Stimulated activated naive CD4-positive, alpha-beta T cell treated with Interleukin-2 at 50 U/mL for 16 hours (primary cell): Measurements from ENCODE around the gene KRTAP4-12.
"Not testable (repeated sequence)": the region's sequence is repeated elsewhere in the genome, so short reads cannot be mapped to it uniquely, and the experiment has no call there.

ENCODE experiments used
- DNase-seq: peaks from one replicate; lab custom pipeline; 2025; lab: John Stamatoyannopoulos, UW

Gene KRTAP4-12

DNA sequence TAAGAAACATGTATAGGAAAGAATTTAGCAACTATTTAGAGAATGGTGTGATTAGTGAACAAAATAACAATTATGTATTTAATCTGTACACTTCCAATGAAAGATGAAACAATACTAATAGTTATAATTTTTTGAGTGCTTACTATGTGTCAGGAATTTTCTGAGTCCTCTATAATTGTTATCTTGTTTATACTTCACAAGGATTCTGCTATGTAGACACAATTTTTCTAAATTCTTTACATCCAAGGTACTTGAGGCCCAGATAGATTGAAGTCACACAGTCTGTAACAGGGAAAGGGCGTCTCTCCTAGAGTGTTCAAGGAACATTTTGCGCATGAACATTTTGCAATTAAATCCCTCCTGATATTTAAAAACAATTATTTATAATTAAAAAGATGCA is 1.1 kb upstream of the KRTAP4-12 start:
- no peak for DNase-seq

DNA sequence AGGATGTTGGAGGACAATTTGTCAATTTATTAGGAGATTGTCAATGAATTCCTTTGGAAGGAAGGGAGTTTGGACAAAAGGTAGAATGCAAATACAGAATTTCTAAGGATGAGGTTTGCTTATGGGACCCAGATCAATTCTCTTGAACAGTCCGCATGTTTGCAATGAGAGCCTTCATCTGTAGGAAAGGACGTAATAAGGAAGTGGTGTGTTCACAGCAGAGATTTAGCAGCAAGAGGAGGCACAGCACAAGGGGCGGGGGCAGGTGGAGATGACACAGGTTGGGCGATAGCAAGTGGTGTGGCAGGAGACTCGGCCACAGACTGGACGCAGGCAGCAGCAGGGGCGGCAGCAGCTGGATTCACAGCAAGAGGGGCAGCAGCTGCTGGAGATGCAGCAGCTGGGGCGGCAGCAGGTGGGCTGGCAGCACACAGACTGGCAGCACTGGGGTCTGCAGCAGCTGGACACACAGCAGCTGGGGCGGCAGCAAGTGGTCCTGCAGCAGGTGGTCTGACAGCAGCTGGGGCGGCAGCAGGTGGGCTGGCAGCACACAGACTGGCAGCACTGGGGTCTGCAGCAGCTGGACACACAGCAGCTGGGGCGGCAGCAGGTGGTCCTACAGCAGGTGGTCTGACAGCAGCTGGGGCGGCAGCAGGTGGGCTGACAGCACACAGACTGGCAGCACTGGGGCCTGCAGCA is 541 bp downstream of the KRTAP4-12 start:
- DNase-seq: not testable (repeated sequence)

DNA sequence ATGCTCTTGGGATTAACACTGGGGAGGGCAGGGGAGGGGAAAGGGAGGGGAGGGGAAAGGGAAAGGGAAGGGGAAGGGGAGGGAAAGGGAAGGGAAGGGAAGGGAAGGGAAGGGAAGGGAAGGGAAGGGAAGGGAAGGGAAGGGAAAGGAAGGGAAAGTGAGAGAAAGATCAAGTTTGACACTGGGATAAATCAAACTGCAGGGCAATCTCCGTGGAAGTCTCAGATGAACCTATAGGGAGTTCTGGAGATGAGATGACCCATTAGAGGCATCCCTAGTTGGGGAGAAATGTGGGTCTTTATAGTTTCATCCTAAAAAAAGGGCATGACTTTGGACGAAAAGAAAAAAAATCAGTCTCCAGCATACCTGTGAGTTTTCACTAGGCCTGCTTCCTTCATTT is 2.2 kb downstream of the KRTAP4-12 start:
- DNase-seq: no peak

DNA sequence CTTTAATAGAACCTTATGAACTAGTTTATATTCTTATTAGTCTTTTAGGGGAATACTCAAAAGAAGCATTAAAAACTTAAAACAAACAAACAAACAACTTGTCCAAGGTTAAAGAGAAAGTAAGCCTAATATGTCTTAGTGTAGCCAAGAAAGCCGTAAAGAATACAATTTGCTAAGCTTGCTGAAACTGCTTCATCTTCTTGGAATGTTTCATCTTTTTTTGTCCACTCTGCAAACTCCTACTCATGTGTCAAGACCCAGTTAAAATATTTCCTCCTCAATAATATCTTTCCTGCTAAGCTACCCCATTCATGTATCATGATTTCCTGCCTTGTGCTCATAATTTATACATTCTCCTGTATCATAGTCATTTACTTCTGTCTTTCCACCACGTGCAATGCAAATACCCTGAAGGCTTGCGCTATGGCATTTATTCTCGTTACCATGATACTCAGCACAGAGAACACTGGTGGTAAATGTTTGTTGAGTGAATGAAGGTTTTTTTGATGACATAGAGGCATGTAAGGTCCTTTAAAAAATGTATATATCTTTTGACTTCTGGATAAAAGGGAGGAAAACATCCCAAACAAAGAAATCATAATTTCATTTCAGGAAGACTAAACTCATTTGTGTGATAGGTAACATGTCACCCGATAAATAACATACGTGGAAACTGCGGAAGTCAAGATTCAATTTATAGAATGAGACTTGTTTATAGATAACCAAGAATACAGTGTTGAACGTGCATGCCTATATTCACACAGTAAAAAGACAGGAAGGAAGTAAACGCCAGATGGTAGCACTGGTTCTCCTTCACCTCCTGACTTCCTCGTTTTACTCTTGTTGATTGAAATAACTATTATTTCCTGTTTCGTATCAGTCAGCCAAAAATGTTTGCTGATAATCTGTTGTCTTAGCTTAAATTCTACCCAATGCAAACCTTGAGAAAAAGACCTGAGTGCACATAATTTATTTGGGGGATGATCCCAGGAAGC is 4.0 kb downstream of the KRTAP4-12 start:
- not testable (repeated sequence) for DNase-seq

- no peak for DNase-seq
Observed at GRCh38 chr17:41118721-41119120, 5.3 kb downstream of the KRTAP4-12 start.

- DNase-seq: not testable (repeated sequence)
Observed at GRCh38 chr17:41117846-41118386, 6.1 kb downstream of the KRTAP4-12 start, which contains the start of gene KRTAP4-11. TSS of gene KRTAP4-11 (minus strand) at chr17:41118373. CDS start at chr17:41118315, 58 bp downstream.

DNA sequence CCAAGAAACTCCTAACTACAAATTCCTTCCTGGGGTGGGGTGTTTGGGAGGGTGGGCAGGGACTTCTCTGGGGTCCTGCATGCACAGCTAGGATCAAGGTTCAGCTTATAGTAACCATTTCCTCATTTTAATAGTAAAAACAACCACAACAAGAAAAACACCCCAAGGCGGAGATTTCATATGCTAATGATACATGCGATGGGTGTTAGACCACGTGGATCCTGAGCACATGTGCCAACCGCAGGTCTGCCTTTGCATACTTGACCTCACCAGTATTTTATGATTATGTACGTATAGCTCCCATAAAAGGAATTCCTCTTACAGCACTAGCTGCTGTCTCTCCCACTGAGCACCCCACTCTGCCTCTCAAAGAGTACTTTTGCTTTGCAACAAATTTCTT is 7.7 kb downstream of the KRTAP4-12 start:
- no peak for DNase-seq

- DNase-seq: no peak
Observed at GRCh38 chr17:41111151-41111885, 12.7 kb downstream of the KRTAP4-12 start.

GRCh38 chr17:41108728-41109386 is 15.1 kb downstream of the KRTAP4-12 start:
- not testable (repeated sequence) for DNase-seq

- no peak for DNase-seq
Observed at GRCh38 chr17:41107941-41108450, 16.0 kb downstream of the KRTAP4-12 start.

GRCh38 chr17:41105347-41105746 is 18.6 kb downstream of the KRTAP4-12 start, which contains the start of gene KRTAP4-9:
TSS of gene KRTAP4-9 (plus strand) at chr17:41105389. CDS start at chr17:41105389, 0 bp downstream.
- not testable (repeated sequence) for DNase-seq

GRCh38 chr17:41104386-41105038 is 19.5 kb downstream of the KRTAP4-12 start:
- DNase-seq: not testable (repeated sequence)

DNA sequence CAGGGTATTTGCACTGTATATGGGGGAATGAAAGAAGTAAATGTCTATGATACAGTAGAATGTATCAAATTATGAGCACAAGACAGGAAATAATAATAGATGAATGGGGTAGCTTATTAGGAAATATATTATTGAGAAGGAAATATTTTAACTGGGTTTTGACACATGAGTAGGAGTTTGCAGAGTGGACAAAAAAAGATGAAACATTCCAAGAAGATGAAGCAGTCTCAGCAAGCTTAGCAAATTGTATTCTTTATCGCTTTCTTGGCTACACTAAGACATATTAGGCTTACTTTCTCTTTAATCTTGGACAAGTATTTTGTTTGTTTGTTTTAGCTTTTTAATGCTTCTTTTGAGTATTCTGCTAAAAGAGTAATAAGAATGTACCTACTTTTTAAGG is 20.1 kb downstream of the KRTAP4-12 start:
- DNase-seq: no peak

- no peak for DNase-seq
Observed at GRCh38 chr17:41101586-41102259, 22.3 kb downstream of the KRTAP4-12 start, which contains the start of gene KRTAP4-16. TSS of gene KRTAP4-16 (minus strand) at chr17:41102209. CDS start at chr17:41102209, 0 bp downstream.

DNA sequence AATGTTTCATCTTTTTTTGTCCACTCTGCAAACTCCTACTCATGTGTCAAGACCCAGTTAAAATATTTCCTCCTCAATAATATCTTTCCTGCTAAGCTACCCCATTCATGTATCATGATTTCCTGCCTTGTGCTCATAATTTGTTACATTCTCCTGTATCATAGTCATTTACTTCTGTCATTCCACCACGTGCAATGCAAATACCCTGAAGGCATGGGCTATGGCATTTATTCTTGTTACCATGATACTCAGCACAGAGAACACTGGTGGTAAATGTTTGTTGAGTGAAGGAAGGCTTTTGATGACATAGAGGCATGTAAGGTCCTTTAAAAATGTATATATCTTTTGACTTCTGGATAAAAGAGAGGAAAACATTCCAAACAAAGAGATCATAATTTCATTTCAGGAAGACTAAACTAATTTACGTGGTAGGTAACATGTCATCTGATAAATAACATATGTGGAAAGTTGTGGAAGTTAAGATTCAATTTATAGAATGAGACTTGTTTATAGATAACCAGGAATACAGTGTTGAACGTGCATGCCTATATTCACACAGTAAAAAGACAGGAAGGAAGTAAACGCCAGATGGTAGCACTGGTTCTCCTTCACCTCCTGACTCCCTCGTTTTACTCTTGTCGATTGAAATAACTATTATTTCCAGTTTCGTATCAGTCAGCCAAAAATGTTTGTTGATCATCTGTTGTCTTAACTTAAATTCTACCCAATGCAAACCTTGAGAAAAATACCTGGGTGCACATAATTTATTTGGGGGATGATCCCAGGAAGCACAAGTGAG is 24.1 kb downstream of the KRTAP4-12 start:
- DNase-seq: not testable (repeated sequence)

GRCh38 chr17:41098481-41098880 is 25.5 kb downstream of the KRTAP4-12 start:
- no peak for DNase-seq

DNA sequence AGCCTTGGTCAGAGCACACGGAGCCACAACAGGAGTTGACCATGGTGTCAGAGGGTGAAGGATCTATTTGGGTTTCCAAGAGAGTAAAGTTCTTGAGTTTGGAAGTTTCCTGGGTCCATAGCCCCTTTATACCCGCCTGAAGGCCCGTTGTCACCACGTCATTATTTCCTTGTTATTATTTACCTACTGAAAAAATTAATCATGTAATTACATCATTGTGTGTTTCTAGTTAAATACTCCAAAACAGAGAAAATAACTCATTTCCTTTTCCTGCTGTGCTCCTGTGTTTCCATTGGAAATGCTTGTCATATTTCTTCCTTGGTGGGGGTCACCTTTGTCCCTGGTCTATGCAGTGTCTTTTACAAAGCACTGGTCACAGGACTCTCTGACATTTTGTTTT is 25.9 kb downstream of the KRTAP4-12 start, which contains the start of gene KRTAP4-8:
Gene KRTAP4-8 (minus strand): TSS at position 101 of the 400 bp plus-strand sequence. CDS start 58 bp downstream, at position 43.
- no peak for DNase-seq

DNA sequence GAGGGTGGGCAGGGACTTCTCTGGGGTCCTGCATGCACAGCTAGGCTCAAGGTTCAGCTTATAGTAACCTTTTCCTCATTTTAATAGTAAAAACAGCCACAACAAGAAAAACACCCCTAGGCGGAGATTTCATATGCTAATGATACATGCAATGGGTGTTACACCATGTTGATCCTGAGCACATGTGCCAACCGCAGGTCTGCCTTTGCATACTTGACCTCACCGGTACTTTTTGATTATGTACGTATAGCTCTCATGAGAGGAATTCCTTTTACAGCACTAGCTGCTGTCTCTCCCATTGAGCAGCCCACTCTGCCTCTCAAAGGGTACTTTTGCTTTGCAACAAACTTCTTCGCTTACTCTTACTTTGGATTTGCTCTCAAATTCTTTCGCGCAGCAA is 27.9 kb downstream of the KRTAP4-12 start:
- DNase-seq: no peak
